HCT116 (cell line): Measurements from ENCODE around the gene SH3TC2. TPM values are rescaled to one million over a fixed set of nuclear protein-coding genes. Genes with fewer than 3 reads are reported as not detected.

Experiments
- ATAC-seq: fragments of 200-7000 bp; cut with Tn5 transposase; 2 replicates; pipeline ENCODE4 v1.9.1; 2020; ENCODE audit warnings: mild to moderate bottlenecking, moderate library complexity
- BruUV-seq: library from RNA; stranded (reverse); fragments of 400-500 nt; replicated peaks from 2 replicates; lab custom pipeline; 2021; lab: Mats Ljungman, UMichigan
- CTCF ChIA-PET: fragments of 300-600 bp; sonication (Branson Sonifier 250); formaldehyde crosslinking; loops from one replicate; lab custom pipeline; 2021; ENCODE audit warnings: antibody characterized with exemption; lab: Charles Lee
- POLR2A ChIA-PET: fragments of 300-600, 350-600 bp; sonication (Branson Sonifier 250); formaldehyde crosslinking; loops from one replicate; lab custom pipeline; 2021; ENCODE audit warnings: antibody characterized with exemption; lab: Charles Lee
- RAD21 ChIA-PET, 2 experiments: fragments of 300-600 bp; sonication (Branson Sonifier 250); formaldehyde crosslinking; loops; one replicate each; lab custom pipeline; 2023; ENCODE audit warnings: low total read pairs in 2 of 2; ENCODE audit not compliant: uncharacterized antibody in 2 of 2, unreplicated experiment in 2 of 2, low non-redundant PET in 1 of 2; lab: Charles Lee
- DNase-seq: peaks from one replicate; pipeline ENCODE4 v3.0.0-alpha.2; 2010; ENCODE audit warnings: low read depth, low spot score
- H2AFZ ChIP-seq: fragments of 200-600 bp; shearing (Covaris generic), sonication (generic); 2 replicates; pipeline ENCODE4 v1.6.1; 2017; ENCODE audit warnings: low read depth, mixed run types, mixed read lengths, antibody characterized with exemption, low read length; ENCODE audit not compliant: poor library complexity, severe bottlenecking
- H3K27ac ChIP-seq: 2 replicates; pipeline ENCODE4 v1.5.1; 2012; ENCODE audit warnings: low read depth, low read length
- H3K27me3 ChIP-seq: fragments of 200-600 bp; sonication (generic); 2 replicates; pipeline ENCODE4 v1.6.1; 2016; ENCODE audit warnings: mixed run types, low read length, mixed read lengths; ENCODE audit not compliant: insufficient read depth
- H3K36me3 ChIP-seq, 2 experiments: fragments of 200-500 bp in 1 of 2; fragments of 200-600 bp in 1 of 2; sonication (Bioruptor generic) in 1 of 2; sonication (generic) in 1 of 2; 2 replicates each; pipeline versions ENCODE4 v1.5.1 to v1.6.1; 2014 to 2016; ENCODE audit warnings: low read length in 2 of 2, inconsistent platforms in 1 of 2, mixed read lengths in 1 of 2, mixed run types in 1 of 2; ENCODE audit not compliant: insufficient read depth in 2 of 2, control insufficient read depth in 1 of 2
- H3K4me1 ChIP-seq, 2 experiments: fragments of 200-600 bp in 1 of 2; sonication (generic) in 1 of 2; 2 replicates each; pipeline versions ENCODE4 v1.5.1 to v1.6.1; 2012 to 2017; ENCODE audit warnings: low read length in 2 of 2, inconsistent platforms in 1 of 2, mild to moderate bottlenecking in 1 of 2, mixed read lengths in 1 of 2, mixed run types in 1 of 2, moderate library complexity in 1 of 2; ENCODE audit not compliant: insufficient read depth in 2 of 2, control insufficient read depth in 1 of 2
- H3K4me2 ChIP-seq: fragments of 200-600 bp; sonication (generic); 2 replicates; pipeline ENCODE4 v1.6.1; 2017; ENCODE audit warnings: mixed run types, low read length, mixed read lengths
- H3K4me3 ChIP-seq, 2 experiments: fragments of 200-600 bp in 1 of 2; sonication (generic) in 1 of 2; replicated peaks in 1 of 2; 2 replicates each; pipeline ENCODE4 v1.5.1; 2011 to 2016; ENCODE audit warnings: low read length in 2 of 2, control low read depth in 1 of 2, low read depth in 1 of 2, mild to moderate bottlenecking in 1 of 2, mixed read lengths in 1 of 2, mixed run types in 1 of 2
- H3K79me2 ChIP-seq: fragments of 200-600 bp; sonication (generic); 2 replicates; pipeline ENCODE4 v1.6.1; 2017; ENCODE audit warnings: mild to moderate bottlenecking, mixed run types, low read length, moderate library complexity, mixed read lengths; ENCODE audit not compliant: insufficient read depth
- H3K9ac ChIP-seq: fragments of 200-600 bp; sonication (generic); 2 replicates; pipeline ENCODE4 v1.6.1; 2016; ENCODE audit warnings: low read length, mixed read lengths
- H3K9me2 ChIP-seq: fragments of 200-600 bp; sonication (generic), shearing (Covaris generic); 2 replicates; pipeline ENCODE4 v1.6.1; 2017; ENCODE audit warnings: mixed run types, mild to moderate bottlenecking, moderate library complexity; ENCODE audit not compliant: insufficient read depth
- H3K9me3 ChIP-seq, 2 experiments: fragments of 200-500 bp in 1 of 2; fragments of 200-600 bp in 1 of 2; sonication (Bioruptor generic) in 1 of 2; sonication (generic) in 1 of 2; 2 replicates each; pipeline ENCODE4 v1.6.1; 2014 to 2017; ENCODE audit warnings: low read length in 2 of 2, mixed read lengths in 2 of 2, inconsistent platforms in 1 of 2, low read depth in 1 of 2, mild to moderate bottlenecking in 1 of 2, mixed run types in 1 of 2, moderate library complexity in 1 of 2; ENCODE audit not compliant: control insufficient read depth in 1 of 2, insufficient read depth in 1 of 2
- H4K20me1 ChIP-seq: fragments of 200-600 bp; sonication (generic), shearing (Covaris generic); 2 replicates; pipeline ENCODE4 v1.6.1; 2017; ENCODE audit warnings: mixed run types, mild to moderate bottlenecking, moderate library complexity; ENCODE audit not compliant: insufficient read depth
- CBX3 ChIP-seq: IDR thresholded peaks from 2 replicates; pipeline ENCODE4 v1.6.1; 2012; ENCODE audit warnings: low read depth
- EZH2 ChIP-seq: fragments of 200-600 bp; sonication (generic); IDR thresholded peaks from 2 replicates; pipeline ENCODE4 v1.6.1; 2017; ENCODE audit warnings: antibody characterized with exemption, mixed run types
- FOSL1 ChIP-seq: IDR thresholded peaks from 2 replicates; pipeline ENCODE4 v1.6.1; 2012; ENCODE audit warnings: low read depth
- RAD21 ChIP-seq: IDR thresholded peaks from 2 replicates; pipeline ENCODE4 v1.6.1; 2012; ENCODE audit warnings: low read depth, mild to moderate bottlenecking
- TCF7L2 ChIP-seq: IDR thresholded peaks from 2 replicates; pipeline ENCODE4 v1.7.0; 2011; ENCODE audit warnings: borderline replicate concordance, inconsistent platforms; ENCODE audit not compliant: insufficient read depth, insufficient read length; ENCODE audit errors: extremely low read depth
- YY1 ChIP-seq: IDR thresholded peaks from 2 replicates; pipeline ENCODE4 v1.6.1; 2011; ENCODE audit warnings: low read length, low read depth, moderate library complexity, mild to moderate bottlenecking; ENCODE audit not compliant: insufficient replicate concordance; ENCODE audit errors: extremely low read depth
- ZFX ChIP-seq: fragments of 450-650 bp; IDR thresholded peaks from 2 replicates; pipeline ENCODE4 v1.6.1; 2017
- ZNF274 ChIP-seq: fragments of 200-500 bp; sonication (Bioruptor generic); IDR thresholded peaks from 2 replicates; pipeline ENCODE4 v1.6.1; 2014; ENCODE audit warnings: mild to moderate bottlenecking, low read depth, low read length, inconsistent platforms
- intact Hi-C: fragments of 100-400 bp; cut with micrococcal nuclease; formaldehyde crosslinking; loops from 2 replicates; pipeline ENCODE4 v1.10.0; 2022
- total RNA-seq: library from RNA; stranded (reverse); gene quantifications from one replicate; pipeline ENCODE4 v1.2.1, GENCODE V29; 2021; ENCODE audit not compliant: unreplicated experiment
- TF ChIP-seq, protein P1 (sequence below): IDR thresholded peaks from 2 replicates; pipeline ENCODE4 v1.6.1; 2011; ENCODE audit warnings: mild to moderate bottlenecking, low read length, moderate library complexity; ENCODE audit not compliant: insufficient replicate concordance; ENCODE audit errors: extremely low read depth
- TF ChIP-seq, protein P2 (sequence below): IDR thresholded peaks from 2 replicates; pipeline ENCODE4 v1.6.1; 2012
- TF ChIP-seq, protein P3 (sequence below), 3 experiments: fragments of 200-600 bp in 1 of 3; sonication (generic) in 1 of 3; IDR thresholded peaks in 2 of 3; conservative IDR thresholded peaks in 1 of 3; 2 replicates each; pipeline ENCODE4 v1.5.1; 2012 to 2017; ENCODE audit warnings: low read depth in 2 of 3, low read length in 2 of 3, antibody characterized with exemption in 1 of 3, borderline replicate concordance in 1 of 3, control low read depth in 1 of 3, mild to moderate bottlenecking in 1 of 3, mixed read lengths in 1 of 3, mixed run types in 1 of 3, moderate library complexity in 1 of 3; ENCODE audit not compliant: insufficient read depth in 1 of 3

SH3TC2 gene
- total RNA-seq, 1 experiment from 2014 or later = 12.8 TPM

DNA sequence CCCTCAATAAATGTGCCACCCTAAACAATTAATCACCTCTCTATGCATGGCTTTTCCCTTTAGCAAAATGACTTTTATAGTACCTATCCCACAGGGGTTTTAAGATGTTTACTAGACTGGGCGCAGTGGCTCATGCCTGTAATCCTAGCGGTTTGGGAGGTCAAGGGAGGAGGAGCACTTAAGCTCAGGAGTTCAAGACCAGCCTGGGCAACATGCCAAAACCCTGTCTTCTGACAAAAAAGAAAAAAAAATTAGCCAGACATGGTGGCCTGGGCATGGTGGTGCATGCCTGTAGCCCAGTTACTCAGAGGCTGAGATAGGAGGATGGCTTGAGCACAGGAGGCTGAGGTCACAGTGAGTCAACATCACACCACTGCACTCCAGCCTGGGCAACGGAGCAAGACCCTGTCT, 13.5 kb downstream of the SH3TC2 start (continued):
- TF ChIP-seq, protein P1, sequence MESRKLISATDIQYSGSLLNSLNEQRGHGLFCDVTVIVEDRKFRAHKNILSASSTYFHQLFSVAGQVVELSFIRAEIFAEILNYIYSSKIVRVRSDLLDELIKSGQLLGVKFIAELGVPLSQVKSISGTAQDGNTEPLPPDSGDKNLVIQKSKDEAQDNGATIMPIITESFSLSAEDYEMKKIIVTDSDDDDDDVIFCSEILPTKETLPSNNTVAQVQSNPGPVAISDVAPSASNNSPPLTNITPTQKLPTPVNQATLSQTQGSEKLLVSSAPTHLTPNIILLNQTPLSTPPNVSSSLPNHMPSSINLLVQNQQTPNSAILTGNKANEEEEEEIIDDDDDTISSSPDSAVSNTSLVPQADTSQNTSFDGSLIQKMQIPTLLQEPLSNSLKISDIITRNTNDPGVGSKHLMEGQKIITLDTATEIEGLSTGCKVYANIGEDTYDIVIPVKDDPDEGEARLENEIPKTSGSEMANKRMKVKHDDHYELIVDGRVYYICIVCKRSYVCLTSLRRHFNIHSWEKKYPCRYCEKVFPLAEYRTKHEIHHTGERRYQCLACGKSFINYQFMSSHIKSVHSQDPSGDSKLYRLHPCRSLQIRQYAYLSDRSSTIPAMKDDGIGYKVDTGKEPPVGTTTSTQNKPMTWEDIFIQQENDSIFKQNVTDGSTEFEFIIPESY = no peak
- TF ChIP-seq CBX3 = no peak
- no peak for TF ChIP-seq YY1
- TF ChIP-seq ZFX = no peak
- TF ChIP-seq RAD21 = no peak
- TF ChIP-seq, protein P2, sequence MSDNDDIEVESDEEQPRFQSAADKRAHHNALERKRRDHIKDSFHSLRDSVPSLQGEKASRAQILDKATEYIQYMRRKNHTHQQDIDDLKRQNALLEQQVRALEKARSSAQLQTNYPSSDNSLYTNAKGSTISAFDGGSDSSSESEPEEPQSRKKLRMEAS = no peak
- TF ChIP-seq TCF7L2 = no peak
- TF ChIP-seq FOSL1 = no peak
- no peak for TF ChIP-seq EZH2
- no peak for TF ChIP-seq ZNF274

DNA sequence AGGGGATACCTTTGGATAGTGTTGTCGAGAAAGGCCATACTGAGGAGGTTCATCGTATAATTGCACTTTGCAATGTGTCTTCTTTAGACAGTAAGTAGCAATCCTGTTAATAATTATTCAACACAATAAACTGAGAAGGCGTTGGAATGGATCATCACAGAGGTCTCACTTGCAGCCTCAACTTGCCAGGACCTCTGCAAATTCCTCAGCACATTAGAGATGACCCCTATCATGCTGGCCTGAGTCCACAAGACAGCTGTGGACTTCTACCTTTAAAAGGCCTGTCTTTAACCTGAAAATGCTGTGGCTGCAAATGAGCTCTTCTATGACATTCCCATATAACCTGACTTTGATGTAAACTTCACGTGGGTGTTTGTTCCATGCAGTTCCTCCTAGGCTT, 14.1 kb downstream of the SH3TC2 start:
- ATAC-seq = no peak
- Histone ChIP-seq H3K4me3 (no peak overlapping the region), H3K36me3 (no peaks in the 10 kb centered on the region)
- TF ChIP-seq, protein P2 = no peak
- no peak for TF ChIP-seq RAD21
- TF ChIP-seq, protein P3, sequence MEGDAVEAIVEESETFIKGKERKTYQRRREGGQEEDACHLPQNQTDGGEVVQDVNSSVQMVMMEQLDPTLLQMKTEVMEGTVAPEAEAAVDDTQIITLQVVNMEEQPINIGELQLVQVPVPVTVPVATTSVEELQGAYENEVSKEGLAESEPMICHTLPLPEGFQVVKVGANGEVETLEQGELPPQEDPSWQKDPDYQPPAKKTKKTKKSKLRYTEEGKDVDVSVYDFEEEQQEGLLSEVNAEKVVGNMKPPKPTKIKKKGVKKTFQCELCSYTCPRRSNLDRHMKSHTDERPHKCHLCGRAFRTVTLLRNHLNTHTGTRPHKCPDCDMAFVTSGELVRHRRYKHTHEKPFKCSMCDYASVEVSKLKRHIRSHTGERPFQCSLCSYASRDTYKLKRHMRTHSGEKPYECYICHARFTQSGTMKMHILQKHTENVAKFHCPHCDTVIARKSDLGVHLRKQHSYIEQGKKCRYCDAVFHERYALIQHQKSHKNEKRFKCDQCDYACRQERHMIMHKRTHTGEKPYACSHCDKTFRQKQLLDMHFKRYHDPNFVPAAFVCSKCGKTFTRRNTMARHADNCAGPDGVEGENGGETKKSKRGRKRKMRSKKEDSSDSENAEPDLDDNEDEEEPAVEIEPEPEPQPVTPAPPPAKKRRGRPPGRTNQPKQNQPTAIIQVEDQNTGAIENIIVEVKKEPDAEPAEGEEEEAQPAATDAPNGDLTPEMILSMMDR (IDR thresholded peaks at IDR 0.05 in 2 of 3, conservative IDR thresholded peaks at IDR 0.05 in 1 of 3; ENCODE audit: borderline replicate concordance in 1 of 3, insufficient read depth in 1 of 3, low read depth in 2 of 3, low read length in 2 of 3) = no peak
- TF ChIP-seq, all 23 proteins: peak for 0
- peaks cover 0 to 11% of the 10 kb centered on the region in 2 experiments; a peak in 1 of 4 replicates for H3K4me1 ChIP-seq
- H3K79me2 ChIP-seq = no peaks in the 10 kb centered on the region
- no peaks in the 10 kb centered on the region for H4K20me1 ChIP-seq
- H3K4me2 ChIP-seq = no peak overlapping the region
- intact Hi-C loops = no loop called here
- BruUV-seq = no TSS peak
- ChIA-PET POLR2A (no interaction called here), CTCF (interaction anchor here (1.4 kb wide), 1 partner anchor 66 kb away, joined by 4 read pairs; no protein-coding TSS in a partner anchor), RAD21 (no interaction called here)
- no peaks in the 10 kb centered on the region for H3K27me3 ChIP-seq
- H3K9me3 ChIP-seq = no peaks in the 10 kb centered on the region
- H2AFZ ChIP-seq = no peak overlapping the region
- no peaks in the 10 kb centered on the region for H3K9me2 ChIP-seq
- no peak for DNase-seq
- no peak overlapping the region for H3K9ac ChIP-seq
- no peak overlapping the region for H3K27ac ChIP-seq
